Fibroblast of villous mesenchyme (primary cell): ENCODE data around the gene LILRB3. TPM values are rescaled to one million over a fixed set of nuclear protein-coding genes. Genes with fewer than 3 reads are reported as not detected.

Source experiments
- DNase-seq: peaks from one replicate; pipeline ENCODE4 v3.0.0-alpha.2; 2010; ENCODE audit warnings: low read depth
- H3K4me3 ChIP-seq: 2 replicates; pipeline ENCODE4 v1.5.1; 2011; ENCODE audit warnings: low read depth, mild to moderate bottlenecking, low read length
- small RNA-seq: library from RNA; depleted of rRNA; stranded (forward); fragments of <200 nt; gene quantifications from one replicate; pipeline ENCODE3, GENCODE V24; 2012
- total RNA-seq: library from RNA; depleted of rRNA; stranded (reverse); fragments of >200 nt; gene quantifications from 2 replicates; pipeline ENCODE4 v1.2.3, GENCODE V29; 2012
- TF ChIP-seq, protein P1 (sequence below): IDR thresholded peaks from 2 replicates; pipeline ENCODE4 v1.5.1; 2012; ENCODE audit warnings: low read depth, mild to moderate bottlenecking, low read length; ENCODE audit not compliant: insufficient read depth

LILRB3 gene
- total RNA-seq, 1 donor = not detected

DNA sequence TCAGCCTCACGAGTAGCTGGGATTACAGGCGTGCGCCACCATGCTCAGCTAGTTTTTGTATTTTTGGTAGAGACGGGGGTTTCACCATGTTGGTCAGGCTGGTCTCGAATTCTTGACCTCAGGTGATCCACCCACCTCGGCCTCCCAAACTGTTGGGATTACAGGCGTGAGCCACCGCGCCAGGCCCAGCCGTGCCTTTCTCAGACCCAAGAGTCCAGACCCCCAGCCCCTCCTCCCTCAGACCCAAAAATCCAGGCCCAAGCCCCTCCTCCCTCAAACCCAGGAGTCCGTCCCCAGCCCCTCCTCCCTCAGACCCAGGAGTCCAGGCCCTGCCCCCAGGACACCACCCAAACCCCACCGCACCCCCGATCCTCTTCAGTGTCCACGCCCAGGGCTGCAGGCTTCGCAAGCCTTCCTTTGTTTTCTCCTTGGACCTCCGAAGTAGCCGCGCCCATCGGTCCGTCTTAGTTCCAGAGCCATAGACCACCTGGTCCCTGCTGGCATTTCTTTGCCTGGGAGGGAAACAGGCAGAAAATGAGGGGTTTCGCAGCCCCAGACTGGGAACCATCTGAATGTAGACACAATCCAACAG is 53.6 kb downstream of the LILRB3 start:
- DNase-seq = no peak
- no peak overlapping the region for H3K4me3 ChIP-seq
- TF ChIP-seq, protein P1, sequence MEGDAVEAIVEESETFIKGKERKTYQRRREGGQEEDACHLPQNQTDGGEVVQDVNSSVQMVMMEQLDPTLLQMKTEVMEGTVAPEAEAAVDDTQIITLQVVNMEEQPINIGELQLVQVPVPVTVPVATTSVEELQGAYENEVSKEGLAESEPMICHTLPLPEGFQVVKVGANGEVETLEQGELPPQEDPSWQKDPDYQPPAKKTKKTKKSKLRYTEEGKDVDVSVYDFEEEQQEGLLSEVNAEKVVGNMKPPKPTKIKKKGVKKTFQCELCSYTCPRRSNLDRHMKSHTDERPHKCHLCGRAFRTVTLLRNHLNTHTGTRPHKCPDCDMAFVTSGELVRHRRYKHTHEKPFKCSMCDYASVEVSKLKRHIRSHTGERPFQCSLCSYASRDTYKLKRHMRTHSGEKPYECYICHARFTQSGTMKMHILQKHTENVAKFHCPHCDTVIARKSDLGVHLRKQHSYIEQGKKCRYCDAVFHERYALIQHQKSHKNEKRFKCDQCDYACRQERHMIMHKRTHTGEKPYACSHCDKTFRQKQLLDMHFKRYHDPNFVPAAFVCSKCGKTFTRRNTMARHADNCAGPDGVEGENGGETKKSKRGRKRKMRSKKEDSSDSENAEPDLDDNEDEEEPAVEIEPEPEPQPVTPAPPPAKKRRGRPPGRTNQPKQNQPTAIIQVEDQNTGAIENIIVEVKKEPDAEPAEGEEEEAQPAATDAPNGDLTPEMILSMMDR = no peak

GRCh38 chr19:54168174-54168917 is 54.5 kb downstream of the LILRB3 start:
- peak; percentile 83 for DNase-seq
- no peak overlapping the region for H3K4me3 ChIP-seq
- TF ChIP-seq, protein P1 = peak; percentile 83

Small RNA genes lying within 50 kb of the gene (small RNA-seq; reads per million reads assigned to genes)
- not detected for gene RNU6-1307P

Other genes starting within 250 kb of the LILRB3 start
- gene CACNG6, start 231.4 kb downstream of the LILRB3 start, total RNA-seq = under 0.01 and 1.3 TPM in 2 replicates
- 0.43 TPM in 1 of 2 replicates, not detected in the other for gene VSTM1, start 159.1 kb downstream of the LILRB3 start, total RNA-seq
- gene TARM1, start 141.6 kb downstream of the LILRB3 start, total RNA-seq = not detected in 2 replicates
- under 0.01 and 0.64 TPM in 2 replicates for gene OSCAR, start 122.2 kb downstream of the LILRB3 start, total RNA-seq
- gene NDUFA3, start 120.2 kb downstream of the LILRB3 start, total RNA-seq = 10.4 and 11.3 TPM in 2 replicates
- 17.7 and 20.9 TPM in 2 replicates for gene TFPT, start 107.3 kb downstream of the LILRB3 start, total RNA-seq
- 39.6 and 41.5 TPM in 2 replicates for gene PRPF31, start 107.3 kb downstream of the LILRB3 start, total RNA-seq
- gene CNOT3, start 85.2 kb downstream of the LILRB3 start, total RNA-seq = 7.3 and 7.7 TPM in 2 replicates
- gene LENG1, start 63.3 kb downstream of the LILRB3 start, total RNA-seq = 4.7 and 4.8 TPM in 2 replicates
- gene TMC4, start 49.8 kb downstream of the LILRB3 start, total RNA-seq = 0.32 TPM in 1 of 2 replicates, not detected in the other
- 60.2 and 73.4 TPM in 2 replicates for gene MBOAT7, start 33.4 kb downstream of the LILRB3 start, total RNA-seq
- 82.5 and 83.8 TPM in 2 replicates for gene TSEN34, start 31.7 kb downstream of the LILRB3 start, total RNA-seq
- 985 and 1,373 TPM in 2 replicates for gene RPS9, start 22.1 kb downstream of the LILRB3 start, total RNA-seq
- not detected in 2 replicates for gene LILRA6, start 19.8 kb upstream of the LILRB3 start, total RNA-seq
- gene LILRB5, start 34.3 kb upstream of the LILRB3 start, total RNA-seq = not detected in 2 replicates
- gene LILRB2, start 58.1 kb upstream of the LILRB3 start, total RNA-seq = not detected in 2 replicates
- not detected in 2 replicates for gene LILRA5, start 90.2 kb upstream of the LILRB3 start, total RNA-seq
- not detected in 2 replicates for gene LILRA4, start 116.2 kb upstream of the LILRB3 start, total RNA-seq
- under 0.01 TPM in 1 of 2 replicates, not detected in the other for gene LAIR1, start 141.9 kb upstream of the LILRB3 start, total RNA-seq
- gene TTYH1, start 192.5 kb upstream of the LILRB3 start, total RNA-seq = not detected in 2 replicates
- 39.7 and 40.6 TPM in 2 replicates for gene LENG8, start 226.2 kb upstream of the LILRB3 start, total RNA-seq
- gene LENG9, start 240.8 kb upstream of the LILRB3 start, total RNA-seq = 5.2 and 7.1 TPM in 2 replicates